CD4-positive, alpha-beta T cell (primary cell): ENCODE data around the gene SOS1. TPM values are rescaled to one million over a fixed set of nuclear protein-coding genes. Genes with fewer than 3 reads are reported as not detected.

ENCODE experiments used
- ATAC-seq: fragments of 200-7000 bp; cut with Tn5 transposase; one replicate; pipeline ENCODE4 v1.10.0; 2022; ENCODE audit warnings: mild to moderate bottlenecking; ENCODE audit not compliant: poor library complexity
- CTCF ChIA-PET: fragments of 350-600 bp; sonication (Branson Sonifier 250); formaldehyde crosslinking; loops from one replicate; lab custom pipeline; 2021; ENCODE audit warnings: antibody characterized with exemption, inconsistent platforms; lab: Charles Lee
- POLR2A ChIA-PET: fragments of 350-600 bp; sonication (Branson Sonifier 250); formaldehyde crosslinking; loops from one replicate; lab custom pipeline; 2021; ENCODE audit warnings: antibody characterized with exemption, inconsistent platforms; lab: Charles Lee
- DNase-seq, 14 experiments: peaks; one replicate each; pipeline ENCODE4 v3.0.0-alpha.2; 2013 to 2020; ENCODE audit warnings: mixed read lengths in 2 of 14
- H3K27ac ChIP-seq, 2 donors: one replicate each; pipeline versions ENCODE4 v1.5.1 to v1.7.0; 2013; ENCODE audit warnings: low read length in 2 of 2, low read depth in 1 of 2, mild to moderate bottlenecking in 1 of 2
- H3K27me3 ChIP-seq, 2 experiments: 1 replicate in 1 of 2; 2 replicates in 1 of 2; pipeline versions ENCODE4 v1.6.1 to v1.7.0; 2013; ENCODE audit warnings: low read length in 2 of 2, control low read depth in 1 of 2, mild to moderate bottlenecking in 1 of 2, moderate library complexity in 1 of 2; ENCODE audit not compliant: insufficient read depth in 2 of 2, control insufficient read depth in 1 of 2
- H3K36me3 ChIP-seq: one replicate; pipeline ENCODE4 v1.6.1; 2013; ENCODE audit warnings: low read length, control low read depth; ENCODE audit not compliant: insufficient read depth
- H3K4me1 ChIP-seq: one replicate; pipeline ENCODE4 v1.6.1; 2013; ENCODE audit warnings: low read length, control low read depth; ENCODE audit not compliant: insufficient read depth
- H3K4me3 ChIP-seq: one replicate; pipeline ENCODE4 v1.5.1; 2013; ENCODE audit warnings: mild to moderate bottlenecking, low read length, moderate library complexity
- H3K9me3 ChIP-seq, 2 experiments: 1 replicate in 1 of 2; 2 replicates in 1 of 2; pipeline versions ENCODE4 v1.6.1 to v1.7.0; 2013; ENCODE audit warnings: low read length in 2 of 2, mild to moderate bottlenecking in 2 of 2, control low read depth in 1 of 2, moderate library complexity in 1 of 2; ENCODE audit not compliant: control insufficient read depth in 1 of 2, insufficient read depth in 1 of 2
- H3K27ac Mint-ChIP-seq: one replicate; pipeline ENCODE4 v1.8.0; 2020; ENCODE audit warnings: mixed read lengths
- H3K27me3 Mint-ChIP-seq: one replicate; pipeline ENCODE4 v1.8.0; 2021; ENCODE audit warnings: mixed read lengths
- H3K36me3 Mint-ChIP-seq: one replicate; pipeline ENCODE4 v1.8.0; 2021; ENCODE audit warnings: low read depth, mixed read lengths
- H3K4me1 Mint-ChIP-seq: one replicate; pipeline ENCODE4 v1.8.0; 2021; ENCODE audit warnings: low read depth, mixed read lengths
- H3K4me3 Mint-ChIP-seq: one replicate; pipeline ENCODE4 v1.8.0; 2020; ENCODE audit warnings: mild to moderate bottlenecking, mixed read lengths
- H3K9me3 Mint-ChIP-seq: one replicate; pipeline ENCODE4 v1.8.0; 2020; ENCODE audit warnings: mixed read lengths
- CTCF ChIP-seq: fragments of 200-600 bp; IDR thresholded peaks from one replicate; pipeline ENCODE4 v1.8.0; 2022; ENCODE audit warnings: antibody characterized with exemption, mild to moderate bottlenecking
- intact Hi-C, 2 experiments: fragments of 100-400 bp; cut with DNase I in 1 of 2; cut with micrococcal nuclease in 1 of 2; formaldehyde crosslinking; loops; one replicate each; pipeline versions ENCODE4 v1.15.1 to v1.9.0; 2023 to 2025; cut with DNase I, micrococcal nuclease
- total RNA-seq, 174 experiments: library from RNA in 2 of 174; stranded (reverse) in 2 of 174; gene quantifications; one replicate each; pipeline ENCODE4 v1.2.3 and lab custom pipeline; 2021 to 2026

Gene SOS1
- total RNA-seq, 2 experiments from 2014 or later, result 16.4 to 16.9 TPM

GRCh38 chr2:39018638-39019037 is 102.2 kb downstream of the SOS1 start:
- Mint-ChIP-seq H3K27ac (no peak overlapping the region), H3K9me3 (no peaks in the 10 kb centered on the region), H3K4me1 (no peaks in the 10 kb centered on the region), H3K4me3 (no peak overlapping the region), H3K27me3 (no peaks in the 10 kb centered on the region), H3K36me3 (peaks cover 38% of the 10 kb centered on the region)
- CTCF ChIA-PET, result interaction anchor here (1.3 to 2.0 kb wide), 2 partner anchors 10 to 211 kb away, joined by 3 to 5 read pairs; no protein-coding TSS in a partner anchor
- POLR2A ChIA-PET, result no interaction called here
- no peak for ATAC-seq
- no peaks in the 10 kb centered on the region for H3K9me3 ChIP-seq
- H3K27ac ChIP-seq, result no peak overlapping the region
- TF ChIP-seq CTCF, result no peak
- intact Hi-C loops, result no loop called here
- no peaks in the 10 kb centered on the region for H3K4me1 ChIP-seq
- no peak overlapping the region for H3K4me3 ChIP-seq
- no peaks in the 10 kb centered on the region for H3K27me3 ChIP-seq
- peaks cover 16% of the 10 kb centered on the region for H3K36me3 ChIP-seq
- no peak for DNase-seq

DNA sequence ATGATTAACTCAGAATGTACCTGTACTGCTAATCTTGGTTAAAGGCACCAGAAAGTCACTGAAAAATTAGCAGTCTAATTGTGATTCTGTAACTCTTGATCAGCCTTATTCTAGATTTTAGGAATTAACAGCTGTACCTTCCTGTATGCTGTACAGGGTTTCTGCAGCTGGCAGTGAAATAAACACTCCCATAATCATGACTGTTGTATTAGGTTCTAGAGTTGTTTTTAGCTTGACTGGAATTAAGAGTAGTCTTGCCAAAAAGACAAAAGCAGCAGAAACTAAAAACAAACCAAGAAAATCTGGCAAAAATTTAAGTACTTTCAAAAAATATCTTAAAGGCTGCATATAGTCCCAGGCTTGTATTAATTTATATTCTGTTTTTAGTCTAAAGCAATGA is 103.5 kb downstream of the SOS1 start:
- ChIA-PET POLR2A (no interaction called here), CTCF (interaction anchor here (0.9 to 2.0 kb wide), 2 partner anchors 9 to 11 kb away, joined by 3 to 5 read pairs; no protein-coding TSS in a partner anchor)
- H3K27ac Mint-ChIP-seq, result no peak overlapping the region
- H3K27ac ChIP-seq, result no peak overlapping the region
- TF ChIP-seq CTCF, result no peak
- no peak overlapping the region for H3K4me3 ChIP-seq
- no peaks in the 10 kb centered on the region for H3K4me1 ChIP-seq
- intact Hi-C loops, result no loop called here
- H3K36me3 ChIP-seq, result peaks cover 20% of the 10 kb centered on the region
- ATAC-seq (no peak), DNase-seq (no peak)
- H3K36me3 Mint-ChIP-seq, result peaks cover 38% of the 10 kb centered on the region
- no peaks in the 10 kb centered on the region for H3K27me3 ChIP-seq
- no peak overlapping the region for H3K4me3 Mint-ChIP-seq
- H3K27me3 Mint-ChIP-seq, result no peaks in the 10 kb centered on the region
- H3K9me3 Mint-ChIP-seq, result no peaks in the 10 kb centered on the region
- no peaks in the 10 kb centered on the region for H3K9me3 ChIP-seq
- no peaks in the 10 kb centered on the region for H3K4me1 Mint-ChIP-seq

- Histone ChIP-seq H3K4me1 (no peaks in the 10 kb centered on the region), H3K27ac (no peak overlapping the region), H3K9me3 (no peaks in the 10 kb centered on the region), H3K4me3 (no peak overlapping the region), H3K27me3 (no peaks in the 10 kb centered on the region), H3K36me3 (peaks cover 31% of the 10 kb centered on the region)
- Mint-ChIP-seq H3K27me3 (no peaks in the 10 kb centered on the region), H3K36me3 (peaks cover 53% of the 10 kb centered on the region), H3K4me3 (no peak overlapping the region), H3K9me3 (no peaks in the 10 kb centered on the region), H3K27ac (no peak overlapping the region), H3K4me1 (no peaks in the 10 kb centered on the region)
- no peak for DNase-seq
- TF ChIP-seq CTCF, result no peak
- CTCF ChIA-PET, result no interaction called here
- ATAC-seq, result no peak
- intact Hi-C loops, result no loop called here
- POLR2A ChIA-PET, result no interaction called here
Measured at GRCh38 chr2:39015424-39015823, 105.4 kb downstream of the SOS1 start.
